AG10803 (cell line): ENCODE results near the gene CTSA.

Experiments
- DNase-seq: peaks from one replicate; pipeline ENCODE4 v3.0.0; 2010; ENCODE audit warnings: low read depth
- H3K4me3 ChIP-seq: 2 replicates; pipeline ENCODE4 v1.5.1; 2011; ENCODE audit warnings: mild to moderate bottlenecking, low read length, control low read depth
- TF ChIP-seq, protein P1 (sequence below): conservative IDR thresholded peaks from 2 replicates; pipeline ENCODE4 v1.5.1; 2011; ENCODE audit warnings: mild to moderate bottlenecking, low read length, control low read depth, inconsistent platforms

Gene CTSA

GRCh38 chr20:45911486-45912343, 20.6 kb downstream of the CTSA start, which contains the start of gene PLTP:
Gene PLTP, minus strand, starts transcription at chr20:45912155. Its CDS starts 703 bp downstream, at chr20:45911452.
- H3K4me3 ChIP-seq: peak within 1 kb of the TSS; percentile 56
- TF ChIP-seq, protein P1, sequence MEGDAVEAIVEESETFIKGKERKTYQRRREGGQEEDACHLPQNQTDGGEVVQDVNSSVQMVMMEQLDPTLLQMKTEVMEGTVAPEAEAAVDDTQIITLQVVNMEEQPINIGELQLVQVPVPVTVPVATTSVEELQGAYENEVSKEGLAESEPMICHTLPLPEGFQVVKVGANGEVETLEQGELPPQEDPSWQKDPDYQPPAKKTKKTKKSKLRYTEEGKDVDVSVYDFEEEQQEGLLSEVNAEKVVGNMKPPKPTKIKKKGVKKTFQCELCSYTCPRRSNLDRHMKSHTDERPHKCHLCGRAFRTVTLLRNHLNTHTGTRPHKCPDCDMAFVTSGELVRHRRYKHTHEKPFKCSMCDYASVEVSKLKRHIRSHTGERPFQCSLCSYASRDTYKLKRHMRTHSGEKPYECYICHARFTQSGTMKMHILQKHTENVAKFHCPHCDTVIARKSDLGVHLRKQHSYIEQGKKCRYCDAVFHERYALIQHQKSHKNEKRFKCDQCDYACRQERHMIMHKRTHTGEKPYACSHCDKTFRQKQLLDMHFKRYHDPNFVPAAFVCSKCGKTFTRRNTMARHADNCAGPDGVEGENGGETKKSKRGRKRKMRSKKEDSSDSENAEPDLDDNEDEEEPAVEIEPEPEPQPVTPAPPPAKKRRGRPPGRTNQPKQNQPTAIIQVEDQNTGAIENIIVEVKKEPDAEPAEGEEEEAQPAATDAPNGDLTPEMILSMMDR: no peak
- DNase-seq: peak; percentile 74

DNA sequence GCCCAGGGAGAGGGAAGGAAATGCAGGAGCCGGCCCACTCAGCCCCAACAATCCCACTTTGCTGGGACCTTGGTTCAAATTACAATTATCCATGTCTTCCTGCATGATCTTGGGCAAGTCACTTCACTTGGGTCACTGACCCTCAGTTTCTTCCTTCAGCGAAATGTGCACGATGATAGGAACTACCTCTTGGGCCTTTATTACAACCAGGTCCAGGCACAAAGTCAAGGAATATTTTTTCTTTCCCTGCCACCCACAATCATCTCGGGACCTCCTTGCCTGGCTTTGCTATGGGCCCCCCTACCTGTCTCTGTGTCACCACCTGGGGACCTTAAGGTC, 21.2 kb downstream of the CTSA start:
- TF ChIP-seq, protein P1: no peak
- H3K4me3 ChIP-seq: peak overlapping the region; percentile 56
- DNase-seq: no peak

DNA sequence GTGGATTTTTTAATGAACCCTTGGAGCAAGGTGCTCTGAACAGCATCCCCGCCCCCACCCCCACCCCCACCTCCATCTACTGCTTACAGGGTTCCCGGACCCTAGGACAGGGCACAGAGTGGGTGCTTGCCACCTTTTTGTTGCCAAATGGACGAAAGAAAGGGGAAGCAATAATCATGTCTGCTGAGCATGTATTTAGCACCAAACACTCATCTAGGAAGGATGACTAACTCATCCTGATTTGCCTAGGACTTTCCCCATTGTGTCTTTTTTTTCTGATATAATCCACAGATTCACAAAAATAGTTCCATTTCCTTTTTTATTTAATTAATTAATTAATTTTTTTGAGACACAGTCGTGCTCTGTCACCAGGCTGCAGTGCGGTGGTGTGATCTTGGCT, 22.0 kb downstream of the CTSA start:
- H3K4me3 ChIP-seq: no peak overlapping the region
- TF ChIP-seq, protein P1: no peak
- no peak for DNase-seq

- TF ChIP-seq, protein P1: no peak
- no peak overlapping the region for H3K4me3 ChIP-seq
- peak; percentile 44 for DNase-seq
These were observed 26.6 kb downstream of the CTSA start for GRCh38 chr20:45917790-45918141.

DNA sequence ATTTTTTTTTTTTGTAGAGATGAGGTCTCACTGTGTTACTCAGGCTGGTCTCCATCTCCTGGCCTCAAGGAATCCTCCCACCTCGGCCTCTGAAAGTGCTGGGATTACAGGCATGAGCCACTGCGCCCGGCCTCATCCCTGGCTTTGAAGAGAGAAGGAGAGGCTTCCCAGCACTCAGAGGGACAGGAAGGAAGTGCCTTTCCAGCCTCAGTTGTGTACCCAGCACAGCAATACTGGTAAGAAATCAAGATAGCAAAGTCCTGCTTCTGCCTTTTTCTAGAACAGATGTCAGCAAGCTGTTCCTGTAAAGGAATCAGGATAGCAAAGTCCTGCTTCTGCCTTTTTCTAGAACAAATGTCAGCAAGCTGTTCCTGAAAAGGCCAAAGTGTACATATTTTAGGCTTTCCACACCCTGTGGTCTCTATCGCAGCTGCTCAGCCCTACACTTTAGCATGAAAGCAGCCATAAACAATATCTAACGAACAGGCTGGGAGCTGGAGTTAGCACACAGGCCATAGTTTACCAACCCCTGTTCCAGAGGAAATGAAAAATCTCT, 27.1 kb downstream of the CTSA start:
- DNase-seq: peak; percentile 44
- TF ChIP-seq, protein P1: no peak
- no peak overlapping the region for H3K4me3 ChIP-seq

DNA sequence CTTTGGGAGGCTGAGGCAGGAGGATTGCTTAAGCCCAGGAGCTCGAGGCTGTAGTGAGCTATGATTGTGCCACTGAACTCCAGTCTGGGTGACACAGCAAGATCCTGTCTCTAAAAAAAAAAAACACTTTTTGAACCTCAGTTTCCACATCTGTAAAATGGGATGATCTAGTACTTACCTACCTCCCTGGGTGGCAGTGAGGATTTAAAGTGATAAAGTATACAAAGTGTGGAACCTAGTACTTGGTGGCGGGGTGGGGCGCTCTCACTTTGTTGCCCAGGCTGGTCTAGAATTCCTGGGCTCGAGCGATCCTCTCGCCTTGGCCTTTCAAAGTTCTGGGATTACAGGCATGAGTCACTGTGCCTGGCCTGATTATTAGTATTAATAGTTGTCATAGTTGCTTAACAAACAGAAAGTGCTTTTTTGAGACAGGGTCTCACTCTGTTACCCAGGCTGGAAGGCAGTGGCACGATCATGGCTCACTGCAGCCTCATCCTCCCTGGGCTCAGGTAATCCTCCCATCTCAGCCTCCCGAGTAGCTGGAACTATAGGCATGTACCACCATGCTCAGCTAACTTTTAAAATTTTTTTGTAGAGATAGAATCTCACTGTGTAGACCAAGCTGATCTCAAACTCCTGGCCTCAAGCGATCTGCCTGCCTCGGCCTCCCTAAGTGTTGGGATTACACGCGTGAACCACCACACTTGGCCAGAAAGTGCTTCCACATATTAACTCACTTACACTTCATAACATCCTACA, 27.8 kb downstream of the CTSA start:
- no peak overlapping the region for H3K4me3 ChIP-seq
- no peak for DNase-seq
- TF ChIP-seq, protein P1: no peak
